Activated naive CD8-positive, alpha-beta T cell treated with anti-CD3 and anti-CD28 coated beads for 36 hours (primary cell): ENCODE data around the gene CUEDC2. TPM values are rescaled to one million over a fixed set of nuclear protein-coding genes. Genes with fewer than 3 reads are reported as not detected.
A peak's percentile ranks its signal among the peaks of the same experiment; 100 is the strongest.
"Not testable (repeated sequence)": the region's sequence is repeated elsewhere in the genome, so short reads cannot be mapped to it uniquely, and the experiment has no call there.

Source experiments
- DNase-seq: peaks from one replicate; pipeline ENCODE4 v3.0.0; 2021
- H3K27ac Mint-ChIP-seq: one replicate; pipeline ENCODE4 v1.8.0; 2022; ENCODE audit warnings: mild to moderate bottlenecking, moderate library complexity, mixed read lengths
- H3K27me3 Mint-ChIP-seq: one replicate; pipeline ENCODE4 v1.8.0; 2022; ENCODE audit warnings: mild to moderate bottlenecking, mixed read lengths
- H3K36me3 Mint-ChIP-seq: one replicate; pipeline ENCODE4 v1.8.0; 2021; ENCODE audit warnings: mild to moderate bottlenecking, mixed read lengths
- H3K4me1 Mint-ChIP-seq: one replicate; pipeline ENCODE4 v1.8.0; 2021; ENCODE audit warnings: mixed read lengths
- H3K4me3 Mint-ChIP-seq: one replicate; pipeline ENCODE4 v1.8.0; 2022; ENCODE audit warnings: mild to moderate bottlenecking, moderate library complexity, mixed read lengths
- H3K9me3 Mint-ChIP-seq: one replicate; pipeline ENCODE4 v1.8.0; 2022; ENCODE audit warnings: mixed read lengths
- total RNA-seq, 2 experiments: library from RNA; stranded (reverse); gene quantifications; one replicate each; pipeline ENCODE4 v1.2.3, GENCODE V29; 2021

CUEDC2 gene
- total RNA-seq, 2 experiments from 2014 or later, result 66.3 to 73.8 TPM

DNA sequence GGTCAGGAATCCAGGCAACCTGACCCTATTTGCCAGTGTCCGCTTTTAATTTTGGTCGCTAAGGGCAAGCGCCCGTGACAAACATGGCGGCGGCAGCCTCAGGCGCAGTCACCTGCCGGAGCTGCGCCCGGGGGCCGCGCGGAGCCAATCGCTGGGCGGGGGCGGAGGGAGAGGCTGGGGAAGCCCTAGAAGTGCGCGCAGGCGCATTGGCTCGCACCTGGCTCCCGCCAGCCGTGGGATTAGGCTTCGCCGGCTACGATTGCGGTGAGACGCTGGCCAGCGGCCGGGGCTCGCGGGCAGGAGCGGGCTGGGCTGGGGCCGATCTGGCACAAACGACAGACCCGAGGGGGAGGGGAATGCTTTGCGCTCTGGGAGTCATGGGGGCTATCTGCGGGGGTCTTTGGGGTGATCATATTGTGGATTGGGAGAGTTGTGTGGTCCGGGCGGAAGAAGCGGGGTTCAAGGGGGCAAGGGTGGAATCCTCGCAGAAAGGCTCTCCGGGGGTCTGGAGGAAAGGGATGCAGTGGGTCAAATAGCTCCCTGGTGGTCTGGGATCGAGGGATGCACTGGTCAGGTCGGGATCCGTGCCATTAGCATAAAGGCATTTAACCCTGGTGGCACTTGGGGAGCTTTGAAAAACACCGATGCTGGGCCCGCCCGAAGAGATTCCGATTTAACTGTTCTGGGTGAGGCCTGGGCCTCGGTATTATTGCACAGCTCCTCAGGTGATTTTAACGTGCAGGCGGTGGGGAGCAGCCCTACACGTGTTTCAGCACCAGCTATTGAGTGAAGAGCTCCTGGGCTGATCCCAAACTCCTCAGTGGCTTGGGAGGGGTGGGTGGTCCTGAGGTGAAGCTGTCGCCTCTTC, 29.0 kb upstream of the CUEDC2 start:
- Mint-ChIP-seq H3K4me3 (peak overlapping the region; percentile 90), H3K27me3 (no peaks in the 10 kb centered on the region), H3K4me1 (peaks cover 25% of the 10 kb centered on the region), H3K36me3 (peaks cover 4% of the 10 kb centered on the region), H3K27ac (peak overlapping the region; percentile 88), H3K9me3 (no peaks in the 10 kb centered on the region)
- peak; percentile 96 for DNase-seq

GRCh38 chr10:102460836-102461186, 28.4 kb upstream of the CUEDC2 start:
- Mint-ChIP-seq H3K27ac (peak overlapping the region; percentile 75), H3K36me3 (peaks cover 8% of the 10 kb centered on the region), H3K9me3 (no peaks in the 10 kb centered on the region), H3K27me3 (no peaks in the 10 kb centered on the region), H3K4me1 (peaks cover 26% of the 10 kb centered on the region), H3K4me3 (peak overlapping the region; percentile 90)
- DNase-seq, result no peak

DNA sequence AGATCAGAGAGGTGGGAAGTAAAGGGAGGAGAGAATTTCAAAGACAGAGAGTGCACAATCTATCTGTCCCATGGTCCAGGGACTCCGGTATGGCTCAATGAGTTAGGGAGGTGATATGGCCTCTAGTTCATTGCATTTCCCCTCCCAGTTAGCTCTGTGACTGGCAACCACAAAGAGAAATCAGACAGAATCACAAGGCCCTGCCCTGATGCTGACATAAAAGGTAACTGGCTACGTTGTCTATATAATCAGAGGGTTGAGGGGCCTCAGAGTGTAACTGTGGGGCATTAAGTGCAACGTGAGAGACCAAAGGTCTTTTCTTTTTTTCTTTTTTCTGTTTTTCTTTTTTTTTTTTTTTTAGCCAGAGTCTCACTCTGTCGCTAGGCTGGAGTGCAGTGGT, 26.3 kb upstream of the CUEDC2 start:
- no peak overlapping the region for H3K4me3 Mint-ChIP-seq
- H3K4me1 Mint-ChIP-seq, result peaks cover 29% of the 10 kb centered on the region
- H3K27ac Mint-ChIP-seq, result no peak overlapping the region
- H3K36me3 Mint-ChIP-seq, result peaks cover 12% of the 10 kb centered on the region
- DNase-seq, result no peak
- no peaks in the 10 kb centered on the region for H3K27me3 Mint-ChIP-seq
- no peaks in the 10 kb centered on the region for H3K9me3 Mint-ChIP-seq

- DNase-seq, result no peak
- H3K36me3 Mint-ChIP-seq, result peaks cover 19% of the 10 kb centered on the region
- no peaks in the 10 kb centered on the region for H3K27me3 Mint-ChIP-seq
- H3K27ac Mint-ChIP-seq, result peak overlapping the region; percentile 9
- H3K9me3 Mint-ChIP-seq, result no peaks in the 10 kb centered on the region
- H3K4me3 Mint-ChIP-seq, result no peak overlapping the region
- H3K4me1 Mint-ChIP-seq, result peaks cover 30% of the 10 kb centered on the region
These were observed 25.3 kb upstream of the CUEDC2 start for GRCh38 chr10:102457591-102458150.

- no peak for DNase-seq
- Mint-ChIP-seq H3K36me3 (peaks cover 32% of the 10 kb centered on the region), H3K27me3 (no peaks in the 10 kb centered on the region), H3K4me3 (no peak overlapping the region), H3K9me3 (no peaks in the 10 kb centered on the region), H3K27ac (peak overlapping the region; percentile 81), H3K4me1 (peaks cover 24% of the 10 kb centered on the region)
These were observed 23.6 kb upstream of the CUEDC2 start for GRCh38 chr10:102455893-102456471.

DNA sequence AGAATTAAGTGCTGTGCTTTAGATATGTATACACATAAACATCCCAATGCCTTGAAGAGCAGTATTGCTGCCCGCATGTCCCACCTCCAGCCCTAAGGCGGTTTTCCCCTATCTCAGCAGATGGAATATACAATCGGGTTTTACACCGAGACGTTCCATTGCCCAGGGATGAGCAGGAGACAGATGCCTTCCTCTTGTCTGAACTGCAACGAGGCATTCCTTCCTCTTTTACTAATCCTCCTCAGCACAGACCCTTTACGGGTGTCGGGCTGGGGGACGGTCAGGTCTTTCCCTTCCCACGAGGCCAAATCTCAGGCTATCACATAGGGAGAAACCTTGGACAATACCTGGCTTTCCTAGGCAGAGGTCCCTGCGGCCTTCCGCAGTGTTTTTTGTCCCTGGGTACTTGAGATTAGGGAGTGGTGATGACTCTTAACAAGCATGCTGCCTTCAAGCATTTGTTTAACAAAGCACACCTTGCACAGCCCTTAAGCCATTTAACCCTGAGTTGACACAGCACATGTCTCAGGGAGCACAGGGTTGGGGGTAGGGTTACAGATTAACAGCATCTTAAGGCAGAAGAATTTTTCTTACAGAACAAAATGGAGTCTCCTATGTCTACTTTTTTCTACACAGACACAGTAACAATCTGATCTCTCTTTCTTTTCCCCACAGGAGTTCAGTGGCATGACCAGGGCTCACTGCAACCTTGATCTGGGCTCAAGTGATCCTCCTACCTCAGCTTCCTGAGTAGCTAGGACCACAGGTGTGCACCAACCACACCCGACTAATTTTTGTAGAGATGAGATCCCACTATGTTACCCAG, 22.5 kb upstream of the CUEDC2 start:
- H3K9me3 Mint-ChIP-seq, H3K27me3 Mint-ChIP-seq, DNase-seq, H3K4me3 Mint-ChIP-seq: not testable (repeated sequence)
- Mint-ChIP-seq H3K36me3 (peaks cover 32% of the 10 kb centered on the region), H3K4me1 (peaks cover 20% of the 10 kb centered on the region), H3K27ac (peak overlapping the region; percentile 73)

- Mint-ChIP-seq H3K4me1 (peaks cover 28% of the 10 kb centered on the region), H3K27ac (peak overlapping the region; percentile 93), H3K9me3 (no peaks in the 10 kb centered on the region), H3K4me3 (no peak overlapping the region), H3K36me3 (peaks cover 36% of the 10 kb centered on the region), H3K27me3 (no peaks in the 10 kb centered on the region)
- no peak for DNase-seq
These were observed 21.1 kb upstream of the CUEDC2 start for GRCh38 chr10:102453502-102453901.

DNA sequence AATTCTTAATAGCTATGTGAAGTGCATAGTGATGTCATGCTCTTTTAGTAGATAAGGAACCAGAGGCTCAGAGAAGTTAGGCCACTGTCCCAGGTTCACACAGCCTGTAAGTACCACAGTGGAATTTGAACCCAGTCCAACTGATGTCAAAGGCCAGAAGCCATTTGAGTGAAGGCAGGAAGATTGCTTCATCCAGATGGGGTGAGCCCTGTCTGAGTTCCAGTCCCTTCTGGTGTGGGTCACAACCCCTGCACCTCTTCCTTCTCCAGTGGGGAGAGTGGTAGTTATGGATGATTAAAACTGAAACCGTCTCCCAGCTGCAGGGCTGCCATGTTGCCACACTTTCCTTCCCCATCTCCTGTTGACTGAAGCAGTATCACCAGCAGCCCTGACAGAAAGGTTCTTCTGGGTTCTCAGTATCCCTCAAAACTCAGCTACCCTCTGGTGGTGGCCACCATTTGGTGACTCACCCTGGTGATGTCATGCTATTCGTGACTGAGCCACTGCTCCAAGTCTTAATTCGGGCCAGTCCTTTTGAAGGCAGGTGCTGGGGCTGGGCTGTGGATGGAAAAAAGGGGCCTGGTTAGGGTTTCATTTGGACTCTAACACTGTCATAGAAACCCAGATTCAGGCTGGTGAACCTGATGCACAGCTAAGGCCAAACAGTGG, 20.4 kb upstream of the CUEDC2 start:
- Mint-ChIP-seq H3K36me3 (peaks cover 36% of the 10 kb centered on the region), H3K27ac (peak overlapping the region; percentile 93), H3K4me1 (peaks cover 29% of the 10 kb centered on the region), H3K27me3 (no peaks in the 10 kb centered on the region), H3K4me3 (peak overlapping the region; percentile 93), H3K9me3 (no peaks in the 10 kb centered on the region)
- peak; percentile 85 for DNase-seq

DNA sequence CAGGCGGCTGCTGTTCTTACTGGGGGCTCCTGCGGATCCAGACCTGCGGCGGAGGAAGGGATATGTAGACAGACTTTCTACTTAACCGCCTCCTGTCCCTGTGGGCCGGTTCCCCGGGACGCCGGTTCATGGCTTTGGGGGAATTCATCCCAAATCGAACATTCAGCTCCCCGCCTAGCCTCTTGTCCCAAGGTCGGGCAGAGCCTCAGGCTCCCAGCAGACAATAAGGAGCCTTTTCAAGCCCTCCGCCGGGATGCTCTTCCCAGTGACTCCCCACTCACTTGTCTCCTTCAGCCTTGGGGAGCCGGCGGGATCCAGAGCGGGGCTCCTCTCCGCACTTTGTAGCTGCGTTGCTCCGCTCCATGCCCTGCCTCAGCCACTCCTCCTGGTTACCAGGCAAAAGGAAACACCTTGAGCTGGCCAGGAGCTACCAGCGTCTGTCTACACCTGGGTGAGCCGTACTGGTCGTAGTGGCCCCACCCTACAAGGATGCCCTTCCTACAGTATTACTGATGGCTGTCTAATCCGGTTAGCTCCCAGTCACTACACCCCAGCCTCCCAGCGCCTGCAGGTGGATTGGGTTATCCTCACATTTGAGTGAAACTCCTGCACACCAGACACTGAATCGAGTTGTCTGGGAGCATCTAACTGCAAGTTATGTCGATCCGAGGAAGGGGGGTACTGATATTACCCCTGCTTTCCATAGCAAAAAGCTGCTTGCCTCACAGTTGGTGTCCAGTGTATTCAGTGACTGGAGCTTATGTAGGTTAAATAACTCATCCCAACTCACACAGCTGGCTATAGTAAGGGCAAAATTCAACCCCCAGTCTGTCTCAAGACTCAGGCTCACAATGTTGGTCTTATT, 19.0 kb upstream of the CUEDC2 start, which contains the start of gene C10orf95:
Gene C10orf95 (minus strand): TSS at position 439 of the 865 bp plus-strand sequence. CDS start 450 bp downstream, outside the sequence.
- H3K36me3 Mint-ChIP-seq, result peaks cover 31% of the 10 kb centered on the region
- H3K4me3 Mint-ChIP-seq, result peak within 1 kb of the TSS; percentile 93
- H3K27ac Mint-ChIP-seq, result peak within 1 kb of the TSS; percentile 93
- H3K27me3 Mint-ChIP-seq, result no peaks in the 10 kb centered on the region
- no peaks in the 10 kb centered on the region for H3K9me3 Mint-ChIP-seq
- DNase-seq, result no peak
- peaks cover 28% of the 10 kb centered on the region for H3K4me1 Mint-ChIP-seq

- Mint-ChIP-seq H3K4me1 (peaks cover 25% of the 10 kb centered on the region), H3K9me3 (no peaks in the 10 kb centered on the region), H3K27me3 (no peaks in the 10 kb centered on the region), H3K36me3 (peaks cover 26% of the 10 kb centered on the region), H3K27ac (peak overlapping the region; percentile 97), H3K4me3 (peak overlapping the region; percentile 95)
- DNase-seq, result peak; percentile 93
These were observed 18.2 kb upstream of the CUEDC2 start for GRCh38 chr10:102450374-102451104.

DNA sequence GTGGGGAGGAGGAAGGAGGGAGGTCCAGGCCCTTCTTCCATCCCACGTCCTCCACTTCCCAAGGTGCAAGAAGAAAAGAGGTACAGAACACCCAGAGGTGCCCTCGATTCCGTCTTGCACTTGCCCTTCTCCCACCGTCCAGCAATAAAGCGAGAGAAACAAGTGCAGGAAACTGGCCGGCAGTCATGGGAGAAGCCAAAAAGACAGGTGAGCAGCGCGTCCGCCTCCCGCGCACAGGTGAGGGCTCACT, 17.7 kb upstream of the CUEDC2 start:
- no peaks in the 10 kb centered on the region for H3K9me3 Mint-ChIP-seq
- H3K27ac Mint-ChIP-seq, result peak overlapping the region; percentile 97
- peaks cover 24% of the 10 kb centered on the region for H3K36me3 Mint-ChIP-seq
- no peaks in the 10 kb centered on the region for H3K27me3 Mint-ChIP-seq
- no peak for DNase-seq
- peak overlapping the region; percentile 95 for H3K4me3 Mint-ChIP-seq
- H3K4me1 Mint-ChIP-seq, result peaks cover 22% of the 10 kb centered on the region

DNA sequence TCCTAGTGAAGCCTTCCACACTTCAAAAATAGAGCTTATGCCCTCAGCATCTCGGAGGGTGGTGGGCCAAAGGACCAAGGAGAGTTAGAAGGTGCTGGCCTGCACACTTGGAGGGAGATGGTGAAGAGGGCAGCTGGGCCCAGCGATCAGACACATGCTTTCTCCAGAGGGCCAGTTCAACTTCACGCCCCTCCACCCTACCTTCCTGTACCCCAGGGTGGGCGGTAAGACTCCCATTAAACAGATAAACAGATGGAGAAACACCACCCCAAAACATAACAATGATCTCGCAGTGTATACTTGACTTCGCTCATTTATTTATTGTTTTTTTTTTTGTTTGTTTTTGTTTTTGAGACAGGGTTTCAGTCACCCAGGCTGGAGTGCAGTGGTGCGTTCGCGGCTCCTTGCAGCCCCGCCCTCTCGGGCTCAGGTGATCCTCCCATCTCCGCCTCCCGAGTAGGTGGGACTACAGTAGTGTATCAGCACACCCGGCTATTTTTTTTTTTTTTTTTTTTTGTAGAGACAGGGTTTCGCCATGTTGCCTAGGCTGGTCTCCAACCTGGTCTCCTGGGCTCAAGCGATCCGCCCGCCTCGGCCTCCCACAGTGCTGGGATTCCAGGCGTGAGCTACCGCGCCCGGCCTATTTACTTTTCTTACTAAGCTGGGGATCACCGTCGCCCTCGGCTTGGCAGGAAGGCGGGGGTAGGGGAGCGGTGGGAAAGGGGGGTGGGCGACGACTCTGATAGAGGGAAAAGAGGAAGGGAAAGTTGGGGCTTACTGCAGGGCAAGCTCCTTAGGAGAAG, 17.1 kb upstream of the CUEDC2 start:
- H3K4me1 Mint-ChIP-seq, result peaks cover 24% of the 10 kb centered on the region
- peak overlapping the region; percentile 97 for H3K27ac Mint-ChIP-seq
- H3K36me3 Mint-ChIP-seq, result peaks cover 24% of the 10 kb centered on the region
- no peaks in the 10 kb centered on the region for H3K27me3 Mint-ChIP-seq
- no peaks in the 10 kb centered on the region for H3K9me3 Mint-ChIP-seq
- H3K4me3 Mint-ChIP-seq, result peak overlapping the region; percentile 95
- peak; percentile 85 for DNase-seq

GRCh38 chr10:102444851-102445250, 12.5 kb upstream of the CUEDC2 start:
- H3K27ac Mint-ChIP-seq, result no peak overlapping the region
- H3K36me3 Mint-ChIP-seq, result peaks cover 3% of the 10 kb centered on the region
- H3K27me3 Mint-ChIP-seq, result no peaks in the 10 kb centered on the region
- H3K4me1 Mint-ChIP-seq, result peaks cover 14% of the 10 kb centered on the region
- H3K4me3 Mint-ChIP-seq, result no peak overlapping the region
- no peak for DNase-seq
- no peaks in the 10 kb centered on the region for H3K9me3 Mint-ChIP-seq
